ENCODE results near the gene CISH.

GRCh38 chr3:50630877-50631276 lies 19.3 kb upstream of the CISH start:
- TF ChIP-seq CTCF (IDR thresholded peaks at IDR 0.05; ENCODE audit: insufficient read depth, low read length), result no peak
- TF ChIP-seq POLR2AphosphoS5 (IDR thresholded peaks at IDR 0.05; ENCODE audit: low read depth), result no peak

Measured in HL-60 (cell line).